K562 (cell line): ENCODE results near the gene TIGAR. TPM values are rescaled to one million over a fixed set of nuclear protein-coding genes. Genes with fewer than 3 reads are reported as not detected.

ENCODE experiments used
- ATAC-seq: fragments of 200-7000 bp; cut with Tn5 transposase; 3 replicates; pipeline ENCODE4 v1.9.1; 2020; ENCODE audit warnings: moderate library complexity
- BruUV-seq: library from RNA; stranded (reverse); fragments of 400-500 nt; replicated peaks from 2 replicates; lab custom pipeline; 2021; lab: Mats Ljungman, UMichigan
- CTCF ChIA-PET: fragments of 300-600 bp; formaldehyde crosslinking; extraction: SDS; loops from one replicate; lab custom pipeline; 2021; ENCODE audit warnings: low intra/inter-chr PET ratio; lab: Yijun Ruan, JAX
- POLR2A ChIA-PET: fragments of 300-600, 350-650 bp; sonication (Branson Sonifier 250); formaldehyde crosslinking; extraction: SDS; loops from one replicate; lab custom pipeline; 2021; ENCODE audit warnings: antibody characterized with exemption, inconsistent platforms; lab: Yijun Ruan, JAX
- DNase-seq, 4 experiments: peaks; one replicate each; pipeline versions ENCODE4 v3.0.0 to v3.0.0-alpha.2; 2011 to 2018; ENCODE audit warnings: low spot score in 3 of 4, mixed read lengths in 3 of 4; ENCODE audit errors: extremely low read depth in 1 of 4
- FAIRE-seq: peaks from 2 replicates; lab custom pipeline; 2011; peaks lifted over from hg19 to GRCh38; lab: Jason Lieb, UNC
- H2AFZ ChIP-seq: 2 replicates; pipeline ENCODE4 v1.6.0; 2011; ENCODE audit warnings: low read depth, low read length, control low read depth, inconsistent platforms
- H3K27ac ChIP-seq: fragments of 200-600 bp; 3 replicates; pipeline ENCODE4 v1.8.0; 2011; ENCODE audit warnings: low read depth, mild to moderate bottlenecking, control low read depth, inconsistent platforms, low read length, moderate library complexity, mixed read lengths; ENCODE audit errors: extremely low read depth
- H3K27me3 ChIP-seq, 2 experiments: fragments of 300-600 bp in 1 of 2; 2 replicates in 1 of 2; 3 replicates in 1 of 2; pipeline versions ENCODE4 v1.6.0 to v1.8.0; 2011; ENCODE audit warnings: inconsistent platforms in 2 of 2, low read length in 2 of 2, mild to moderate bottlenecking in 1 of 2, mixed read lengths in 1 of 2, moderate library complexity in 1 of 2; ENCODE audit not compliant: control insufficient read depth in 2 of 2, insufficient read depth in 2 of 2
- H3K36me3 ChIP-seq: fragments of 300-600 bp; 3 replicates; pipeline ENCODE4 v1.8.0; 2011; ENCODE audit warnings: mild to moderate bottlenecking, low read length, inconsistent platforms; ENCODE audit not compliant: control insufficient read depth, insufficient read depth
- H3K4me1 ChIP-seq, 2 experiments: fragments of 200-600 bp in 1 of 2; replicated peaks in 1 of 2; 2 replicates in 1 of 2; 3 replicates in 1 of 2; pipeline versions ENCODE4 v1.5.1 to v1.8.0; 2011; ENCODE audit warnings: inconsistent platforms in 2 of 2, low read length in 2 of 2, mild to moderate bottlenecking in 1 of 2, mixed read lengths in 1 of 2, moderate library complexity in 1 of 2; ENCODE audit not compliant: control insufficient read depth in 2 of 2, insufficient read depth in 2 of 2
- H3K4me2 ChIP-seq: 2 replicates; pipeline ENCODE4 v1.6.1; 2011; ENCODE audit warnings: low read length, control low read depth, inconsistent platforms, mixed read lengths; ENCODE audit not compliant: insufficient read depth
- H3K4me3 ChIP-seq: fragments of 200-600 bp; sonication (generic), shearing (Covaris generic); 2 replicates; pipeline ENCODE4 v1.5.1; 2016; ENCODE audit warnings: control low read depth, inconsistent platforms
- H3K79me2 ChIP-seq: fragments of 200-600 bp; 3 replicates; pipeline ENCODE4 v1.8.0; 2011; ENCODE audit warnings: low read length, inconsistent platforms; ENCODE audit not compliant: control insufficient read depth, insufficient read depth
- H3K9ac ChIP-seq, 2 experiments: 2 replicates each; pipeline versions ENCODE4 v1.6.0 to v1.6.1; 2011; ENCODE audit warnings: low read depth in 2 of 2, low read length in 2 of 2, control low read depth in 1 of 2, inconsistent platforms in 1 of 2, mild to moderate bottlenecking in 1 of 2, mixed read lengths in 1 of 2; ENCODE audit not compliant: insufficient read depth in 1 of 2
- H3K9me1 ChIP-seq: one replicate; pipeline ENCODE4 v1.6.0; 2011; ENCODE audit warnings: inconsistent platforms, mild to moderate bottlenecking, low read length, moderate library complexity; ENCODE audit not compliant: control insufficient read depth, insufficient read depth
- H3K9me3 ChIP-seq: replicated peaks from 2 replicates; pipeline ENCODE4 v1.5.1; 2011; ENCODE audit warnings: low read depth, low read length, inconsistent platforms; ENCODE audit not compliant: control insufficient read depth, insufficient read depth
- H4K20me1 ChIP-seq: replicated peaks from 2 replicates; pipeline ENCODE4 v1.6.1; 2011; ENCODE audit warnings: low read length, inconsistent platforms, mixed read lengths; ENCODE audit not compliant: control insufficient read depth, insufficient read depth
- BCL6 ChIP-seq: fragments of 250-450 bp; sonication (Bioruptor Pico); IDR thresholded peaks from 2 replicates; pipeline ENCODE4 v1.4.0; 2020
- COPS2 ChIP-seq: fragments of 450-650 bp; conservative IDR thresholded peaks from 2 replicates; pipeline ENCODE4 v1.6.1; 2016; ENCODE audit warnings: mild to moderate bottlenecking, moderate library complexity
- CREBBP ChIP-seq: IDR thresholded peaks from one replicate; pipeline ENCODE4 v1.6.1; 2012; ENCODE audit warnings: low read depth, mild to moderate bottlenecking, control low read depth, inconsistent platforms, low read length
- EP400 ChIP-seq: fragments of 450-650 bp; IDR thresholded peaks from 2 replicates; pipeline ENCODE4 v1.6.1; 2017; ENCODE audit warnings: antibody characterized with exemption, mild to moderate bottlenecking, moderate library complexity
- IRF2 ChIP-seq: sonication (generic); formaldehyde crosslinking; IDR thresholded peaks from 2 replicates; pipeline ENCODE4 v1.8.1; 2022; ENCODE audit warnings: mild to moderate bottlenecking, missing genetic modification reagents
- L3MBTL2 ChIP-seq: fragments of 450-650 bp; IDR thresholded peaks from 2 replicates; pipeline ENCODE4 v1.6.1; 2016; ENCODE audit warnings: mild to moderate bottlenecking, moderate library complexity
- MAZ ChIP-seq, 2 experiments: fragments of 450-650 bp in 1 of 2; sonication (generic) in 1 of 2; formaldehyde crosslinking; IDR thresholded peaks in 1 of 2; conservative IDR thresholded peaks in 1 of 2; 2 replicates each; pipeline versions ENCODE4 v1.4.0 to v1.5.0; 2020; ENCODE audit warnings: mild to moderate bottlenecking in 1 of 2, missing genetic modification reagents in 1 of 2
- NFYB ChIP-seq: IDR thresholded peaks from 2 replicates; pipeline ENCODE4 v1.6.1; 2011; ENCODE audit warnings: mild to moderate bottlenecking, moderate library complexity; ENCODE audit not compliant: insufficient read length; ENCODE audit errors: extremely low read depth
- NR3C1 ChIP-seq: sonication (generic); formaldehyde crosslinking; IDR thresholded peaks from 2 replicates; pipeline ENCODE4 v1.8.1; 2022; ENCODE audit warnings: missing genetic modification reagents
- SMAD3 ChIP-seq: fragments of 450-650 bp; formaldehyde crosslinking; conservative IDR thresholded peaks from 2 replicates; pipeline ENCODE4 v1.4.0; 2020; ENCODE audit warnings: mild to moderate bottlenecking
- TEAD4 ChIP-seq, 2 experiments: sonication (generic) in 1 of 2; formaldehyde crosslinking in 1 of 2; IDR thresholded peaks; 2 replicates each; pipeline versions ENCODE4 v1.6.1 to v1.8.0; 2012 to 2022; ENCODE audit warnings: borderline replicate concordance in 1 of 2, inconsistent platforms in 1 of 2, low read length in 1 of 2, mild to moderate bottlenecking in 1 of 2, missing genetic modification reagents in 1 of 2
- ZNF354B ChIP-seq: fragments of 250-450 bp; sonication (Bioruptor Pico); IDR thresholded peaks from 2 replicates; pipeline ENCODE4 v1.4.0; 2020
- WGBS: fragments of 100-300 bp; shearing (Covaris generic); methylation state at CpG from one replicate; pipeline ENCODE4 v1.1.6; 2016; ENCODE audit warnings: low coverage, mixed read lengths; ENCODE audit not compliant: insufficient coverage; ENCODE audit errors: missing lambda C conversion rate; 5-methylcytosine and 5-hydroxymethylcytosine counted together
- in situ Hi-C: fragments of 300-500 bp; cut with MboI; formaldehyde crosslinking; loops from 4 replicates; pipeline ENCODE4 v1.15.0; 2018; ENCODE audit warnings: inconsistent platforms, mixed read lengths
- intact Hi-C: fragments of 100-400 bp; cut with micrococcal nuclease; formaldehyde crosslinking; loops from 2 replicates; pipeline ENCODE4 v1.14.2; 2022
- polyA plus RNA-seq, 8 experiments: library from polyadenylated mRNA; depleted of rRNA in 4 of 8; stranded (reverse) in 5 of 8; unstranded in 3 of 8; fragments of >200 nt; fragmentation: Nextera tagmentation in 2 of 8; fragmentation: Illumina TruSeq in 1 of 8; extraction: Ambion mirVana in 2 of 8; extraction: Trizol in 1 of 8; gene quantifications; 2 replicates each; pipeline versions ENCODE4 v1.2.1 to v1.2.3, GENCODE V29; 2011 to 2014; ENCODE audit warnings: inconsistent platforms in 1 of 8, missing spikeins in 1 of 8
- total RNA-seq, 7 experiments: library from RNA; depleted of rRNA in 6 of 7; stranded (reverse); fragments of >200 nt in 6 of 7; fragmentation: Illumina TruSeq in 2 of 7; extraction: Trizol in 2 of 7; gene quantifications; 2 replicates each; pipeline versions ENCODE4 v1.2.1 to v1.2.3, GENCODE V29; 2011 to 2021; ENCODE audit warnings: low replicate concordance in 1 of 7
- TF ChIP-seq, protein P1 (sequence below): sonication (generic); formaldehyde crosslinking; IDR thresholded peaks from 2 replicates; pipeline ENCODE4 v1.8.1; 2023; ENCODE audit warnings: mild to moderate bottlenecking, missing genetic modification reagents, moderate library complexity
- TF ChIP-seq, protein P2 (sequence below): sonication (generic); formaldehyde crosslinking; IDR thresholded peaks from 2 replicates; pipeline ENCODE4 v1.8.1; 2023; ENCODE audit warnings: mild to moderate bottlenecking, missing genetic modification reagents
- TF ChIP-seq, protein P3 (sequence below), 3 experiments: fragments of 200-800 bp in 1 of 3; fragments of 250-450 bp in 1 of 3; fragments of 450-650 bp in 1 of 3; sonication (Bioruptor Pico) in 1 of 3; sonication (Bioruptor generic) in 1 of 3; formaldehyde crosslinking in 1 of 3; IDR thresholded peaks; 2 replicates each; pipeline versions ENCODE4 v1.6.1 to v1.8.0; 2016 to 2022; ENCODE audit warnings: mild to moderate bottlenecking in 2 of 3, missing genetic modification characterization in 2 of 3, missing compliant biosample characterization in 1 of 3, moderate library complexity in 1 of 3

The TIGAR gene
- total and polyA plus RNA-seq, 9 of the 15 experiments (the other 6 are each of a cell fraction or from before 2014, with no cell fraction given) = 0.11 to 1.0 (median 0.53) TPM; not detected in 2

DNA sequence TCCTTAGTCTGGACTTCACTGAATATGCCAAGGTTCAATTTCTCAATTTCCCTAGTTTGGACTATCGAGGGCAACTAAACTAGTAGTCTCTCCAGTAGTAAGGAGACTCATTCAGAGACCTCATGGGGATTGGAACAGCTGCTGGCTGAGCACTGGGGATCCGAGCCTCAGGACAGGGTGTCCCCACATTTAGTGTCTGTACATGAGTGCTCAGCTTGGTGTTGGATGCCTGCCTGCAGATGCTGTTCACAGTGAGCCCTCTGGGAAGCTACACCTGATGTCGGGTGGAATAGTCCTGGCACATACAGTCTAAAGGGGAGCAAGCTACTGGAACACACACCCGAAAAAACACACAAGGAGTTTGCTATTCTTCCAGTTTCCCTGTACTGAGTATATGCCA lies 59.3 kb downstream of the TIGAR start:
- no peaks in the 10 kb centered on the region for H3K9me1 ChIP-seq
- H3K4me1 ChIP-seq = peaks cover 0 to 4% of the 10 kb centered on the region in 2 experiments; a peak in 2 of 5 replicates
- ChIA-PET CTCF (no interaction called here), POLR2A (no interaction called here)
- no peak overlapping the region for H3K4me3 ChIP-seq
- peaks cover 4 to 17% of the 10 kb centered on the region in 2 experiments; a peak in 4 of 5 replicates for H3K27me3 ChIP-seq
- H3K36me3 ChIP-seq = no peaks in the 10 kb centered on the region
- H2AFZ ChIP-seq = no peak overlapping the region
- no peak overlapping the region for H3K9ac ChIP-seq
- H4K20me1 ChIP-seq = no peaks in the 10 kb centered on the region
- no peaks in the 10 kb centered on the region for H3K79me2 ChIP-seq
- DNase-seq (no peak), ATAC-seq (no peak)
- 2% methylated on average over 4 of the region's 4 CpGs for WGBS
- no peak overlapping the region for H3K4me2 ChIP-seq
- in situ Hi-C loops = no loop called here
- TF ChIP-seq COPS2 (no peak), NFYB (no peak), NR3C1 (no peak), CREBBP (no peak), MAZ (CRISPR knock-in tag; conservative IDR thresholded peaks at IDR 0.05 in 1 of 2, IDR thresholded peaks at IDR 0.05 in 1 of 2) (no peak), EP400 (no peak), BCL6 (CRISPR knock-in tag) (no peak), TEAD4 (IDR thresholded peaks at IDR 0.05; ENCODE audit: low read length) (no peak), TEAD4 (CRISPR knock-in tag; IDR thresholded peaks at IDR 0.05; ENCODE audit: borderline replicate concordance) (no peak), L3MBTL2 (no peak), IRF2 (CRISPR knock-in tag) (no peak), ZNF354B (CRISPR knock-in tag) (no peak), SMAD3 (CRISPR knock-in tag) (no peak)
- TF ChIP-seq, protein P1, sequence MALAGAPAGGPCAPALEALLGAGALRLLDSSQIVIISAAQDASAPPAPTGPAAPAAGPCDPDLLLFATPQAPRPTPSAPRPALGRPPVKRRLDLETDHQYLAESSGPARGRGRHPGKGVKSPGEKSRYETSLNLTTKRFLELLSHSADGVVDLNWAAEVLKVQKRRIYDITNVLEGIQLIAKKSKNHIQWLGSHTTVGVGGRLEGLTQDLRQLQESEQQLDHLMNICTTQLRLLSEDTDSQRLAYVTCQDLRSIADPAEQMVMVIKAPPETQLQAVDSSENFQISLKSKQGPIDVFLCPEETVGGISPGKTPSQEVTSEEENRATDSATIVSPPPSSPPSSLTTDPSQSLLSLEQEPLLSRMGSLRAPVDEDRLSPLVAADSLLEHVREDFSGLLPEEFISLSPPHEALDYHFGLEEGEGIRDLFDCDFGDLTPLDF = no peak
- TF ChIP-seq, protein P2, sequence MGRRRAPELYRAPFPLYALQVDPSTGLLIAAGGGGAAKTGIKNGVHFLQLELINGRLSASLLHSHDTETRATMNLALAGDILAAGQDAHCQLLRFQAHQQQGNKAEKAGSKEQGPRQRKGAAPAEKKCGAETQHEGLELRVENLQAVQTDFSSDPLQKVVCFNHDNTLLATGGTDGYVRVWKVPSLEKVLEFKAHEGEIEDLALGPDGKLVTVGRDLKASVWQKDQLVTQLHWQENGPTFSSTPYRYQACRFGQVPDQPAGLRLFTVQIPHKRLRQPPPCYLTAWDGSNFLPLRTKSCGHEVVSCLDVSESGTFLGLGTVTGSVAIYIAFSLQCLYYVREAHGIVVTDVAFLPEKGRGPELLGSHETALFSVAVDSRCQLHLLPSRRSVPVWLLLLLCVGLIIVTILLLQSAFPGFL (CRISPR knock-in tag) = no peak
- TF ChIP-seq, protein P3, sequence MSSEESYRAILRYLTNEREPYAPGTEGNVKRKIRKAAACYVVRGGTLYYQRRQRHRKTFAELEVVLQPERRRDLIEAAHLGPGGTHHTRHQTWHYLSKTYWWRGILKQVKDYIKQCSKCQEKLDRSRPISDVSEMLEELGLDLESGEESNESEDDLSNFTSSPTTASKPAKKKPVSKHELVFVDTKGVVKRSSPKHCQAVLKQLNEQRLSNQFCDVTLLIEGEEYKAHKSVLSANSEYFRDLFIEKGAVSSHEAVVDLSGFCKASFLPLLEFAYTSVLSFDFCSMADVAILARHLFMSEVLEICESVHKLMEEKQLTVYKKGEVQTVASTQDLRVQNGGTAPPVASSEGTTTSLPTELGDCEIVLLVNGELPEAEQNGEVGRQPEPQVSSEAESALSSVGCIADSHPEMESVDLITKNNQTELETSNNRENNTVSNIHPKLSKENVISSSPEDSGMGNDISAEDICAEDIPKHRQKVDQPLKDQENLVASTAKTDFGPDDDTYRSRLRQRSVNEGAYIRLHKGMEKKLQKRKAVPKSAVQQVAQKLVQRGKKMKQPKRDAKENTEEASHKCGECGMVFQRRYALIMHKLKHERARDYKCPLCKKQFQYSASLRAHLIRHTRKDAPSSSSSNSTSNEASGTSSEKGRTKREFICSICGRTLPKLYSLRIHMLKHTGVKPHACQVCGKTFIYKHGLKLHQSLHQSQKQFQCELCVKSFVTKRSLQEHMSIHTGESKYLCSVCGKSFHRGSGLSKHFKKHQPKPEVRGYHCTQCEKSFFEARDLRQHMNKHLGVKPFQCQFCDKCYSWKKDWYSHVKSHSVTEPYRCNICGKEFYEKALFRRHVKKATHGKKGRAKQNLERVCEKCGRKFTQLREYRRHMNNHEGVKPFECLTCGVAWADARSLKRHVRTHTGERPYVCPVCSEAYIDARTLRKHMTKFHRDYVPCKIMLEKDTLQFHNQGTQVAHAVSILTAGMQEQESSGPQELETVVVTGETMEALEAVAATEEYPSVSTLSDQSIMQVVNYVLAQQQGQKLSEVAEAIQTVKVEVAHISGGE (CRISPR knock-in tag; IDR thresholded peaks at IDR 0.05) = no peak
- TF ChIP-seq, all 486 proteins: peak for 0
- Histone ChIP-seq H3K9me3 (no peaks in the 10 kb centered on the region), H3K27ac (no peak overlapping the region)
- intact Hi-C loops = loop anchor here (5.0 kb wide), 1 partner anchor 147 kb away; no protein-coding TSS in a partner anchor
- no TSS peak for BruUV-seq
- FAIRE-seq = no peak
